ENCODE measurements around the gene TFR2. TPM values are rescaled to one million over a fixed set of nuclear protein-coding genes. Genes with fewer than 3 reads are reported as not detected.

The TFR2 gene
- total and polyA plus RNA-seq, 2 of the 4 experiments (the other 2 are of a cell fraction), result 0.18 to 0.50 TPM

- H3K9ac ChIP-seq (ENCODE audit: low read depth, low read length), result no peak overlapping the region
- no peak overlapping the region for H3K56ac ChIP-seq (ENCODE audit: extremely low read depth, insufficient read depth, low read length)
- no peak overlapping the region for H2BK120ac ChIP-seq (ENCODE audit: low read depth, low read length)
- intact Hi-C loops (cut with micrococcal nuclease), result no loop called here
- H4K20me1 ChIP-seq (ENCODE audit: insufficient read depth, low read length), result no peaks in the 10 kb centered on the region; the same call in 1 of the 2 replicates
- ChIA-PET CTCF (no interaction called here), POLR2A (ENCODE audit: unreplicated experiment) (interaction anchor here (0.5 kb wide), 1 partner anchor 22 kb away, joined by 4 read pairs; the partner anchor contains the start of gene PCOLCE)
- H2AK9ac ChIP-seq (replicated peaks; ENCODE audit: low read depth, low read length, poor library complexity), result no peak overlapping the region
- H3K4me1 ChIP-seq (ENCODE audit: control insufficient read depth, insufficient read depth, low read length), result no peaks in the 10 kb centered on the region
- no peak overlapping the region for H3K27ac ChIP-seq (ENCODE audit: insufficient read depth, low read length)
- H3K18ac ChIP-seq (ENCODE audit: low read depth, low read length), result no peak overlapping the region
- no TSS peak for BruUV-seq (replicated peaks)
- no peaks in the 10 kb centered on the region for H3K27me3 ChIP-seq (ENCODE audit: control insufficient read depth, insufficient read depth, low read length)
- no peak overlapping the region for H3K4me3 ChIP-seq (ENCODE audit: insufficient read depth, low read depth, low read length)
- H3K4ac ChIP-seq (ENCODE audit: low read depth, low read length), result no peak overlapping the region
- H3K14ac ChIP-seq (replicated peaks; ENCODE audit: low read depth, low read length), result no peak overlapping the region
- no peaks in the 10 kb centered on the region for H3K9me3 ChIP-seq (ENCODE audit: control insufficient read depth, insufficient read depth, low read length)
- peaks cover 4% of the 10 kb centered on the region for H3K36me3 ChIP-seq (ENCODE audit: control insufficient read depth, insufficient read depth, low read length)
- no peak overlapping the region for H2BK15ac ChIP-seq (ENCODE audit: low read depth, low read length)
- H3K9me1 ChIP-seq (ENCODE audit: insufficient read depth, low read length), result peaks cover 7% of the 10 kb centered on the region
- H3K4me2 ChIP-seq (ENCODE audit: low read depth, low read length), result no peak overlapping the region
- in situ Hi-C loops (cut with MboI; ENCODE audit: low sequenced_read_pairs), result no loop called here
- no peak overlapping the region for H3K23ac ChIP-seq (ENCODE audit: low read depth, low read length)
- dilution Hi-C loops (cut with HindIII; ENCODE audit: low sequenced_read_pairs, unreplicated experiment), result no loop called here
- H2BK5ac ChIP-seq (ENCODE audit: low read depth, low read length, poor library complexity, severe bottlenecking), result no peak overlapping the region
- H2AFZ ChIP-seq (replicated peaks; ENCODE audit: low read length, poor library complexity), result no peak overlapping the region
- no peak overlapping the region for H4K5ac ChIP-seq (ENCODE audit: low read depth, low read length)
- H2AK5ac ChIP-seq (ENCODE audit: low read depth, low read length), result no peak overlapping the region
- no peak for TF ChIP-seq CHD1 (IDR thresholded peaks at IDR 0.05; ENCODE audit: low read depth, low read length)
- H4K8ac ChIP-seq (ENCODE audit: low read depth in 2 of 2, low read length in 2 of 2), result no peak overlapping the region
- no peak overlapping the region for H4K91ac ChIP-seq (ENCODE audit: insufficient read depth, low read depth, low read length)
- H3K79me1 ChIP-seq (ENCODE audit: low read depth in 1 of 2, low read length in 2 of 2), result no peaks in the 10 kb centered on the region
- H2BK20ac ChIP-seq (ENCODE audit: low read depth, low read length), result no peak overlapping the region
- no peak for DNase-seq
- 83% methylated on average over 5 of the region's 15 CpGs; no CpG with 5 or more reads in 1 of the 2 experiments for WGBS, 2 experiments (ENCODE audit: extremely low coverage in 2 of 2, insufficient read length in 1 of 2)
- no peak for ATAC-seq (ENCODE audit: low read depth)
Measured at GRCh38 chr7:100623951-100624824, 17.2 kb downstream of the TFR2 start.

Data from IMR-90 (cell line).